ENCODE results near the gene NLRP1. TPM values are rescaled to one million over a fixed set of nuclear protein-coding genes. Genes with fewer than 3 reads are reported as not detected.

The NLRP1 gene
- total and polyA plus RNA-seq, 7 donors = 2.7 to 5.7 (median 3.4) TPM

- ATAC-seq (peak; percentile 94 to 97 (median 94)), DNase-seq (peak; percentile 98 to 99)
- peaks cover 18% of the 10 kb centered on the region for H3K4me1 ChIP-seq
- TF ChIP-seq CTCF (IDR thresholded peaks at IDR 0.05) = no peak
- H3K36me3 ChIP-seq (ENCODE audit: insufficient read depth in 1 of 2, low read depth in 1 of 2) = peaks cover 12 to 71% of the 10 kb centered on the region in 2 donors
- peak within 1 kb of the TSS; percentile 85 for H3K4me3 ChIP-seq
- WGBS, 3 donors = 0 to 1% (median 0%) methylated on average over 75 to 77 of the region's 77 CpGs
- intact Hi-C loops (cut with DNase I) = loop anchor here (2.0 to 5.0 kb wide), 3 partner anchors 18 to 40 kb away; partner anchors contain the start of gene DHX33 (in 1 of the 2)
- peak within 1 kb of the TSS; percentile 98 for H3K27ac ChIP-seq
- H3K9me3 ChIP-seq = no peaks in the 10 kb centered on the region
- no peaks in the 10 kb centered on the region for H3K27me3 ChIP-seq (ENCODE audit: insufficient read depth in 3 of 3, low read length in 2 of 3)
Measured at GRCh38 chr17:5486206-5487124, 97.8 kb downstream of the NLRP1 start, which contains the start of gene MIS12. Gene MIS12 (plus strand): TSS chr17:5486566. CDS start chr17:5488863, 2,297 bp downstream.

GRCh38 chr17:5485270-5486205 lies 98.8 kb downstream of the NLRP1 start, which contains the start of gene DERL2:
Gene DERL2 (minus strand): TSS chr17:5486178. CDS start chr17:5486161, 17 bp downstream.
- DNase-seq (no peak), ATAC-seq (peak; percentile 5 to 21 (median 14))
- Histone ChIP-seq H3K4me3 (peak within 1 kb of the TSS; percentile 85), H3K27me3 (ENCODE audit: insufficient read depth in 3 of 3, low read length in 2 of 3) (no peaks in the 10 kb centered on the region), H3K4me1 (peaks cover 18% of the 10 kb centered on the region), H3K9me3 (no peaks in the 10 kb centered on the region), H3K27ac (peak within 1 kb of the TSS; percentile 98), H3K36me3 (ENCODE audit: insufficient read depth in 1 of 2, low read depth in 1 of 2) (peaks cover 12 to 75% of the 10 kb centered on the region in 2 donors)
- WGBS, 3 donors = 4 to 6% (median 5%) methylated on average over 29 of the region's 29 CpGs
- intact Hi-C loops (cut with DNase I) = loop anchor here (2.0 to 5.0 kb wide), 3 partner anchors 17 to 41 kb away; partner anchors contain the start of gene DHX33 (in 1 of the 2)
- TF ChIP-seq CTCF (IDR thresholded peaks at IDR 0.05) = no peak

DNA sequence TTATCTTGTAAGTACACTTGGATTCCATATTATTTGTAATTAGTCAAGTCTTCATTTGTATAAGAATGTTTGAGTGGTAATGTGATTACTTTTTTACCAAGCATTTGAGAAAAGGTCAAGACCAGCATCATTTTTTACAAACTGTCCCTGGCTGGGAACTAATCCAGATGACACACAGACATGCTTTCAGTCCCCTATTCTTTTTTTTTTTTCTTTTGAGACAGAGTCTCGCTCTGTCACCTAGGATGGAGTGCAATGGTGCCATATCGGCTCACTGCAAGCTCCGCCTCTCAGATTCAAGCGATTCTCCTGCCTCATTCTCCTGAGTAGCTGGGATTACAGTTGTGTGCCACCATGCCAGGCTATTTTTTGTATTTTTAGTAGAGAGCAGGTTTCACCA lies 102.9 kb downstream of the NLRP1 start:
- Histone ChIP-seq H3K27ac (no peak overlapping the region), H3K27me3 (ENCODE audit: insufficient read depth in 3 of 3, low read length in 2 of 3) (no peaks in the 10 kb centered on the region), H3K36me3 (ENCODE audit: insufficient read depth in 1 of 2, low read depth in 1 of 2) (peaks cover 14 to 84% of the 10 kb centered on the region in 2 donors), H3K4me1 (no peaks in the 10 kb centered on the region), H3K4me3 (no peak overlapping the region), H3K9me3 (no peaks in the 10 kb centered on the region)
- TF ChIP-seq CTCF (IDR thresholded peaks at IDR 0.05) = no peak
- intact Hi-C loops (cut with DNase I) = no loop called here
- ATAC-seq = no peak
- WGBS, 3 donors = 79 to 98% (median 94%) methylated on average over 4 of the region's 4 CpGs
- no peak for DNase-seq

DNA sequence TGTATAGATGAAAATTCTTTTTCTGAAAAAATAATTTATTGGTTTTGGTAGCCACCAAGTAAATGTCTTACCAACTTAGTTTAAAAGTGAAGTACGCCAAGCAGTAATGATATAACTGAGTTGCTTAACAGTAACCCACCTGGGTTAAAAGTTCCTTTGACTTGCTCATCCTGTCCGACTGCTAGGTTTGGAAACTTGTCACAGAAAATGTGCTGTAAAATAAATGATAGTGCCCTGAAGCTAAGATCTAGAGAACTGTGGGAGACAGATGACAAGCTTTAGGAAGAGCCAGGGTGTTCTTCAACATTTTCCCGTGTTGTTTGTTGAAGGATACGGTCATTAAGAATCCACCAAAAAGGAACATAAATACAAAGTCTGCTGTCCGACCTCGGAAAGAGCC lies 103.3 kb downstream of the NLRP1 start:
- no peaks in the 10 kb centered on the region for H3K4me1 ChIP-seq
- DNase-seq (no peak), ATAC-seq (no peak)
- WGBS, 3 donors = 78 to 87% (median 79%) methylated on average over 6 of the region's 6 CpGs
- intact Hi-C loops (cut with DNase I) = no loop called here
- H3K27me3 ChIP-seq (ENCODE audit: insufficient read depth in 3 of 3, low read length in 2 of 3) = no peaks in the 10 kb centered on the region
- no peaks in the 10 kb centered on the region for H3K9me3 ChIP-seq
- H3K27ac ChIP-seq = no peak overlapping the region
- no peak overlapping the region for H3K4me3 ChIP-seq
- TF ChIP-seq CTCF (IDR thresholded peaks at IDR 0.05) = no peak
- peaks cover 14 to 89% of the 10 kb centered on the region in 2 donors for H3K36me3 ChIP-seq (ENCODE audit: insufficient read depth in 1 of 2, low read depth in 1 of 2)

All from psoas muscle (tissue), 8 donors.